ENCODE measurements around the gene RASGRF1.

- no peak for TF ChIP-seq POLR2A (IDR thresholded peaks at IDR 0.05; ENCODE audit: low read length)
- TF ChIP-seq GATA1 (IDR thresholded peaks at IDR 0.05; ENCODE audit: low read depth, low read length): no peak
Observed at GRCh38 chr15:79035814-79036213, 54.8 kb downstream of the RASGRF1 start.

Data from erythroblast (primary cell).